T-cell (primary cell): ENCODE measurements around the gene FNBP1. TPM values are rescaled to one million over a fixed set of nuclear protein-coding genes. Genes with fewer than 3 reads are reported as not detected.
A peak's percentile ranks its signal among the peaks of the same experiment; 100 is the strongest.

Source experiments
- ATAC-seq, 4 experiments: fragments of 200-7000 bp in 3 of 4; fragments of 150-1000 bp in 1 of 4; cut with Tn5 transposase; replicated peaks in 1 of 4; 1 replicate in 3 of 4; 2 replicates in 1 of 4; pipeline ENCODE4 v1.10.0; 2021; ENCODE audit warnings: moderate library complexity in 3 of 4, mild to moderate bottlenecking in 2 of 4, moderate number of reproducible peaks in 1 of 4
- CTCF ChIA-PET, 2 donors: fragments of 300-600 bp; sonication (Branson Sonifier 250); formaldehyde crosslinking; loops; one replicate each; lab custom pipeline; 2022; ENCODE audit warnings: antibody characterized with exemption in 2 of 2; lab: Charles Lee
- POLR2A ChIA-PET, 2 donors: fragments of 300-600 bp; sonication (Branson Sonifier 250); formaldehyde crosslinking; loops; one replicate each; lab custom pipeline; 2022; ENCODE audit warnings: antibody characterized with exemption in 2 of 2; lab: Charles Lee
- DNase-seq, 35 experiments: peaks; one replicate each; pipeline versions ENCODE4 v3.0.0 to v3.0.0-alpha.2; 2013 to 2023
- H3K27ac ChIP-seq: one replicate; pipeline ENCODE4 v1.5.1; 2013; ENCODE audit warnings: low read length
- H3K27me3 ChIP-seq, 2 experiments: replicated peaks in 1 of 2; 1 replicate in 1 of 2; 2 replicates in 1 of 2; pipeline versions ENCODE4 v1.6.1 to v1.7.0; 2013; ENCODE audit warnings: low read length in 1 of 2, mixed read lengths in 1 of 2; ENCODE audit not compliant: control insufficient read depth in 2 of 2, insufficient read depth in 2 of 2; ENCODE audit errors: extremely low read depth in 1 of 2
- H3K36me3 ChIP-seq, 2 donors: 1 replicate in 1 of 2; 2 replicates in 1 of 2; pipeline versions ENCODE4 v1.6.1 to v1.7.0; 2013; ENCODE audit warnings: low read length in 1 of 2; ENCODE audit not compliant: control insufficient read depth in 2 of 2, insufficient read depth in 1 of 2; ENCODE audit errors: extremely low read depth in 1 of 2
- H3K4me1 ChIP-seq, 2 experiments: 1 replicate in 1 of 2; 2 replicates in 1 of 2; pipeline versions ENCODE4 v1.6.1 to v1.7.0; 2013; ENCODE audit warnings: low read length in 2 of 2, mixed read lengths in 1 of 2; ENCODE audit not compliant: insufficient read depth in 2 of 2, control insufficient read depth in 1 of 2; ENCODE audit errors: extremely low read depth in 1 of 2
- H3K4me3 ChIP-seq, 2 donors: 1 replicate in 1 of 2; 2 replicates in 1 of 2; pipeline versions ENCODE4 v1.5.1 to v1.7.0; 2013; ENCODE audit warnings: mild to moderate bottlenecking in 2 of 2, low read length in 1 of 2, moderate library complexity in 1 of 2; ENCODE audit not compliant: control insufficient read depth in 1 of 2; ENCODE audit errors: extremely low read depth in 1 of 2
- H3K9me3 ChIP-seq: 2 replicates; pipeline ENCODE4 v1.7.0; 2013
- H3K27ac Mint-ChIP-seq, 2 donors: one replicate each; pipeline ENCODE4 v1.8.0; 2020 to 2021; ENCODE audit warnings: mild to moderate bottlenecking in 2 of 2, mixed read lengths in 2 of 2
- H3K27me3 Mint-ChIP-seq, 2 donors: one replicate each; pipeline ENCODE4 v1.8.0; 2021 to 2022; ENCODE audit warnings: mixed read lengths in 2 of 2
- H3K36me3 Mint-ChIP-seq: one replicate; pipeline ENCODE4 v1.8.0; 2021; ENCODE audit warnings: mixed read lengths
- H3K4me1 Mint-ChIP-seq, 3 donors: one replicate each; pipeline ENCODE4 v1.8.0; 2020 to 2022; ENCODE audit warnings: mixed read lengths in 3 of 3, mild to moderate bottlenecking in 1 of 3
- H3K4me3 Mint-ChIP-seq, 3 donors: one replicate each; pipeline ENCODE4 v1.8.0; 2020 to 2022; ENCODE audit warnings: mild to moderate bottlenecking in 3 of 3, mixed read lengths in 3 of 3, moderate library complexity in 3 of 3
- H3K9me3 Mint-ChIP-seq, 3 donors: one replicate each; pipeline ENCODE4 v1.8.0; 2020 to 2022; ENCODE audit warnings: mixed read lengths in 3 of 3
- WGBS: methylation state at CpG from one replicate; pipeline ENCODE4 v1.1.5; 2013; ENCODE audit warnings: missing lambda C conversion rate; ENCODE audit not compliant: insufficient coverage; 5-methylcytosine and 5-hydroxymethylcytosine counted together
- total RNA-seq, 35 experiments: library from RNA in 6 of 35; stranded (reverse) in 6 of 35; fragments of 120-200 nt in 1 of 35; gene quantifications; one replicate each; pipeline versions ENCODE4 v1.2.1 to v1.2.4 and lab custom pipeline; 2013 to 2026

The FNBP1 gene
- total RNA-seq, 5 donors from 2014 or later (not counting 1 experiment from before 2014, with no cell fraction given): 166 to 211 (median 182) TPM

- ATAC-seq (no peak), DNase-seq (no peak)
- ChIA-PET CTCF (interaction anchor here in 1 of 2 donors (0.6 to 0.9 kb wide), 2 partner anchors 29 to 260 kb away, joined by 3 to 5 read pairs; no protein-coding TSS in a partner anchor), POLR2A (no interaction called here)
- H3K36me3 ChIP-seq: peaks cover 22 to 23% of the 10 kb centered on the region in 2 donors
- no peak overlapping the region for H3K4me3 Mint-ChIP-seq
- no peaks in the 10 kb centered on the region for H3K27me3 Mint-ChIP-seq
- H3K4me1 ChIP-seq: peaks cover 8 to 30% of the 10 kb centered on the region in 2 experiments
- H3K36me3 Mint-ChIP-seq: peaks cover 18% of the 10 kb centered on the region
- no peak overlapping the region for H3K27ac ChIP-seq
- H3K4me3 ChIP-seq: no peak overlapping the region
- no peaks in the 10 kb centered on the region for H3K27me3 ChIP-seq
- H3K27ac Mint-ChIP-seq: peak overlapping the region; percentile 19 to 58
- WGBS: 93% methylated on average over 31 of the region's 31 CpGs
- H3K4me1 Mint-ChIP-seq: peaks cover 22 to 37% (median 29%) of the 10 kb centered on the region in 3 donors
- H3K9me3 ChIP-seq: no peaks in the 10 kb centered on the region
- no peaks in the 10 kb centered on the region for H3K9me3 Mint-ChIP-seq
Measured at GRCh38 chr9:129879991-129880653, 162.9 kb downstream of the FNBP1 start.

DNA sequence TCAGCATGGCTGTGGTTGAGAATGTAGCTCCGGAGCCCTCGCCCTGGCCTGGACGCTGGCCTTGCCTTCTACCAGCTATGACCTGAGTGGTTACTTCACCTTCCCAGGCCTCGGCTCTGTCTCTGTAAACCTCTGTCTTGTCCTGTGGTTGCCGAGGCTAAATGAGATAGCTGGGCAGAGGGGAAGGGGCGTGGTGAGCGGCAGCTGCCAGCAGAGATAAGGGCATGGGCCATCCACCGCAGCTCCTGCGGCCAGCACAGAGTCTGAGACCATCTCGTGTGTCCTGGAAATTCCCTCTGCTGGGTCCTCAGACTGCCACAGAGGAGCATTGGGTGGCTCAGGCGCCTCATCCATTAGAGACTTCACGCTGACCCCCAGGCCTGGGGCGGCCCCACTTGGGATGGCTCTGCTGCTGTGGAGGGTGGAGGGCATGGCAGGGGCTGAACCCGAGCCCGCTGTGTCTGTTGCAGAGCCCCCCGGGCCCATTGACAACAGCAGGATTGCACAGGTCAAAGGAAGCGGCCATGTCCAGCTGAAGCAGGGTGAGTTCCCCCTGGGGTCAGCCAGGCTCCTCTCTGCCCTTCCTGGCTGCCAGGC lies 163.8 kb downstream of the FNBP1 start:
- no peaks in the 10 kb centered on the region for H3K27me3 ChIP-seq
- no peak overlapping the region for H3K4me3 ChIP-seq
- Mint-ChIP-seq H3K27me3 (no peaks in the 10 kb centered on the region), H3K27ac (peak overlapping the region in 1 of 2 donors; percentile 52), H3K4me1 (peaks cover 13 to 34% (median 27%) of the 10 kb centered on the region in 3 donors), H3K36me3 (peaks cover 24% of the 10 kb centered on the region), H3K4me3 (no peak overlapping the region), H3K9me3 (no peaks in the 10 kb centered on the region)
- no peaks in the 10 kb centered on the region for H3K9me3 ChIP-seq
- ATAC-seq (no peak), DNase-seq (peak in 1 of 35 experiments; percentile 36)
- H3K4me1 ChIP-seq: peaks cover 6 to 30% of the 10 kb centered on the region in 2 experiments
- ChIA-PET CTCF (interaction anchor here (0.6 to 0.9 kb wide), 2 partner anchors 12 to 28 kb away, joined by 3 to 4 read pairs; no protein-coding TSS in a partner anchor), POLR2A (no interaction called here)
- H3K27ac ChIP-seq: no peak overlapping the region
- peaks cover 26 to 31% of the 10 kb centered on the region in 2 donors for H3K36me3 ChIP-seq
- WGBS: 89% methylated on average over 17 of the region's 17 CpGs

DNA sequence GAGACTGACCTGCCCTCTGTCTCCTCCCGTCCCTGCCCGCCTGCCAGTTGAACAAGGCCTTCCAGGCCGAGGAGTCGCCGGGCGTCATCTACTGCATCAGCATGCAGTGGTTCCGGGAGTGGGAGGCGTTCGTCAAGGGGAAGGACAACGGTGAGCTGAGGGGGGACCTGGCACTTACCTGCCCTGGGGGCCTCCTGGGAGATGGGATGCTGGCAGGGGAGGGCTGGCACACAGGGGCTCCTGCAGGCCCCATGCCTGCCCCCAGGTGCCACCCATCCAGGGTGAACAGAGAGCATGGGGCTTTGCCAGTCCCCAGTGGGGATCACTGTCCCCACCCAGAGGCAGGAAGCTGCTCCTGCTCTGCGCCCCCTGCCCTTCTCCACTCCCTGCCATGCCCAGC lies 164.7 kb downstream of the FNBP1 start:
- ATAC-seq: no peak
- H3K27ac Mint-ChIP-seq: peak overlapping the region; percentile 61 to 73
- H3K4me1 Mint-ChIP-seq: peaks cover 15 to 30% (median 25%) of the 10 kb centered on the region in 3 donors
- no peak overlapping the region for H3K4me3 ChIP-seq
- WGBS: 98% methylated on average over 9 of the region's 11 CpGs
- POLR2A ChIA-PET: interaction anchor here in 1 of 2 donors (0.6 kb wide), 1 partner anchor 47 kb away, joined by 3 read pairs; no protein-coding TSS in a partner anchor
- peaks cover 31 to 40% of the 10 kb centered on the region in 2 donors for H3K36me3 ChIP-seq
- H3K4me3 Mint-ChIP-seq: no peak overlapping the region
- no peaks in the 10 kb centered on the region for H3K9me3 ChIP-seq
- peaks cover 0 to 30% of the 10 kb centered on the region in 2 experiments for H3K4me1 ChIP-seq
- CTCF ChIA-PET: no interaction called here
- no peak for DNase-seq
- peaks cover 29% of the 10 kb centered on the region for H3K36me3 Mint-ChIP-seq
- H3K27ac ChIP-seq: no peak overlapping the region
- no peaks in the 10 kb centered on the region for H3K27me3 ChIP-seq
- H3K27me3 Mint-ChIP-seq: no peaks in the 10 kb centered on the region
- H3K9me3 Mint-ChIP-seq: no peaks in the 10 kb centered on the region

- H3K27me3 Mint-ChIP-seq: no peaks in the 10 kb centered on the region
- H3K4me3 Mint-ChIP-seq: no peak overlapping the region
- H3K36me3 ChIP-seq: peaks cover 31 to 41% of the 10 kb centered on the region in 2 donors
- peaks cover 25% of the 10 kb centered on the region for H3K36me3 Mint-ChIP-seq
- ChIA-PET CTCF (interaction anchor here in 1 of 2 donors (0.6 kb wide), 1 partner anchor 19 kb away, joined by 3 read pairs; no protein-coding TSS in a partner anchor), POLR2A (interaction anchor here (0.6 to 0.7 kb wide), 2 partner anchors 12 to 13 kb away, joined by 4 read pairs; no protein-coding TSS in a partner anchor)
- DNase-seq (peak in 1 of 35 experiments; percentile 39), ATAC-seq (peak in 2 of 4 experiments; percentile 19 to 21)
- peaks cover 0 to 36% of the 10 kb centered on the region in 2 experiments for H3K4me1 ChIP-seq
- H3K27me3 ChIP-seq: no peaks in the 10 kb centered on the region
- no peak overlapping the region for H3K4me3 ChIP-seq
- WGBS: 80% methylated on average over 1 of the region's 7 CpGs
- H3K4me1 Mint-ChIP-seq: peaks cover 20 to 35% (median 30%) of the 10 kb centered on the region in 3 donors
- H3K27ac Mint-ChIP-seq: peak overlapping the region; percentile 79 to 85
- H3K9me3 ChIP-seq: no peaks in the 10 kb centered on the region
- peak overlapping the region; percentile 56 for H3K27ac ChIP-seq
- no peaks in the 10 kb centered on the region for H3K9me3 Mint-ChIP-seq
Measured at GRCh38 chr9:129876815-129877214, 166.2 kb downstream of the FNBP1 start.

DNA sequence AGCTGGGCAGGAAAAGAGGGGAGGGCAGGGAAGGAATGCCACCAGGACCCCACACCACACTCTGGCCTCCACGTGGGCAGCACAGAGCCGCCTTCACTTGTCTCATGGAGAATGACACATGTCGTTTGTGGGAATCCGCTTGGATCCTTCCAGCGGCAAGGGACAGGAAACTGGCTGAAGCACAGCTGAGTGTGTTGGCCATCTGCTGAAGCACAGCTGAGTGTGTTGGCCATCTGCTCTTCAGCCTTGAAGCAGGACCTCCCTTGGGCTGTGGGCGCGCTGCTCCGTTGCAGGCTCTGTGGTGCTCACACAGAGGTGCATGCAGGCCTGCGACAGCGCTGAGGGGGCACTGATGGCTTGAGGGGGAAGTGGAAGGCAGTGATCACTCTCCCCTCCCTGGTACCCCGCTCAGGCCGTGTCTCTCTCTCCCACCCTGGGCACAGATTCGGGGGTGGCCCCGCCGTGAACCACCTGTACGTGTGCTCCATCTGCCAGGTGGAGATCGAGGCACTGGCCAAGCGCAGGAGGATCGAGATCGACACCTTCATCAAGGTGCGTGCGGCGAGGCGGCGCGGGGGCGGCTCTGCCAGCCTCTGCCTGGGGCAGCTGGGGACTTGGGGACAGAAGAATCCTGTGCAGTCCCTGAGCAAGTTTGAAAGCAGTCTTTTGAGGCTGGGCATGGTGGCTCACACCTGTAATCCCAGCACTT lies 167.1 kb downstream of the FNBP1 start:
- H3K27me3 ChIP-seq: no peaks in the 10 kb centered on the region
- POLR2A ChIA-PET: interaction anchor here in 1 of 2 donors (0.6 kb wide), 1 partner anchor 69 kb away, joined by 4 read pairs; no protein-coding TSS in a partner anchor
- ATAC-seq (no peak), DNase-seq (no peak)
- Mint-ChIP-seq H3K27ac (peak overlapping the region in 1 of 2 donors; percentile 85), H3K4me3 (no peak overlapping the region), H3K4me1 (peaks cover 30 to 43% (median 36%) of the 10 kb centered on the region in 3 donors), H3K27me3 (no peaks in the 10 kb centered on the region), H3K9me3 (no peaks in the 10 kb centered on the region), H3K36me3 (peaks cover 32% of the 10 kb centered on the region)
- 97% methylated on average over 22 of the region's 27 CpGs for WGBS
- CTCF ChIA-PET: interaction anchor here in 1 of 2 donors (0.6 kb wide), 1 partner anchor 20 kb away, joined by 3 read pairs; no protein-coding TSS in a partner anchor
- H3K36me3 ChIP-seq: peaks cover 25 to 43% of the 10 kb centered on the region in 2 donors
- H3K27ac ChIP-seq: peak overlapping the region; percentile 15
- no peaks in the 10 kb centered on the region for H3K9me3 ChIP-seq
- H3K4me3 ChIP-seq: no peak overlapping the region
- peaks cover 0 to 42% of the 10 kb centered on the region in 2 experiments for H3K4me1 ChIP-seq

GRCh38 chr9:129875181-129875611 lies 167.8 kb downstream of the FNBP1 start:
- Mint-ChIP-seq H3K27ac (no peak overlapping the region), H3K27me3 (no peaks in the 10 kb centered on the region), H3K9me3 (no peaks in the 10 kb centered on the region), H3K4me3 (no peak overlapping the region), H3K36me3 (peaks cover 31% of the 10 kb centered on the region), H3K4me1 (peaks cover 36 to 50% (median 43%) of the 10 kb centered on the region in 3 donors)
- Histone ChIP-seq H3K4me1 (peaks cover 3 to 46% of the 10 kb centered on the region in 2 experiments), H3K4me3 (no peak overlapping the region), H3K9me3 (no peaks in the 10 kb centered on the region), H3K27me3 (no peaks in the 10 kb centered on the region), H3K36me3 (peaks cover 18 to 45% of the 10 kb centered on the region in 2 donors), H3K27ac (peak overlapping the region; percentile 15)
- POLR2A ChIA-PET: no interaction called here
- DNase-seq (no peak), ATAC-seq (no peak)
- WGBS: 94% methylated on average over 3 of the region's 23 CpGs
- CTCF ChIA-PET: no interaction called here
